HepG2 (cell line): Measurements from ENCODE around the gene VWA3B. TPM values are rescaled to one million over a fixed set of nuclear protein-coding genes. Genes with fewer than 3 reads are reported as not detected.

Experiments
- ATAC-seq: fragments of 200-7000 bp; cut with Tn5 transposase; 3 replicates; pipeline ENCODE4 v1.9.1; 2020; ENCODE audit warnings: mild to moderate bottlenecking, moderate library complexity
- BruUV-seq: library from RNA; stranded (reverse); fragments of 400-500 nt; replicated peaks from 2 replicates; lab custom pipeline; 2021; lab: Mats Ljungman, UMichigan
- CTCF ChIA-PET: fragments of 300-600 bp; formaldehyde crosslinking; extraction: SDS; loops from one replicate; lab custom pipeline; 2021; ENCODE audit warnings: low total read pairs, inconsistent platforms, low intra/inter-chr PET ratio; lab: Yijun Ruan, JAX
- POLR2A ChIA-PET: fragments of 350-600 bp; sonication (Branson Sonifier 250); formaldehyde crosslinking; loops from one replicate; lab custom pipeline; 2020; ENCODE audit warnings: antibody characterized with exemption, inconsistent platforms; lab: Yijun Ruan, JAX
- DNase-seq: peaks from one replicate; pipeline ENCODE4 v3.0.0-alpha.2; 2015; ENCODE audit warnings: low spot score
- FAIRE-seq: peaks from 3 replicates; lab custom pipeline; 2011; peaks lifted over from hg19 to GRCh38; lab: Jason Lieb, UNC
- H2AFZ ChIP-seq: one replicate; pipeline ENCODE4 v1.6.1; 2011; ENCODE audit warnings: low read length, inconsistent platforms
- H3K27ac ChIP-seq: fragments of 300-600 bp; 3 replicates; pipeline ENCODE4 v1.8.0; 2011; ENCODE audit warnings: mixed run types, mild to moderate bottlenecking, mixed read lengths, low read length, inconsistent platforms; ENCODE audit not compliant: insufficient read depth; ENCODE audit errors: extremely low read length
- H3K27me3 ChIP-seq, 2 experiments: fragments of 200-600 bp in 1 of 2; 2 replicates in 1 of 2; 3 replicates in 1 of 2; pipeline versions ENCODE4 v1.6.0 to v1.8.0; 2011; ENCODE audit warnings: low read length in 2 of 2, mild to moderate bottlenecking in 2 of 2, moderate library complexity in 2 of 2, inconsistent platforms in 1 of 2; ENCODE audit not compliant: insufficient read depth in 2 of 2, control insufficient read depth in 1 of 2
- H3K36me3 ChIP-seq, 2 experiments: fragments of 200-600 bp in 1 of 2; replicated peaks in 1 of 2; 2 replicates in 1 of 2; 3 replicates in 1 of 2; pipeline versions ENCODE4 v1.5.1 to v1.8.0; 2011; ENCODE audit warnings: low read length in 2 of 2, inconsistent platforms in 1 of 2; ENCODE audit not compliant: insufficient read depth in 2 of 2, control insufficient read depth in 1 of 2
- H3K4me1 ChIP-seq: 2 replicates; pipeline ENCODE4 v1.5.1; 2012; ENCODE audit warnings: low read length, inconsistent platforms; ENCODE audit not compliant: insufficient read depth
- H3K4me2 ChIP-seq: 2 replicates; pipeline ENCODE4 v1.6.0; 2011; ENCODE audit warnings: low read depth, low read length, inconsistent platforms
- H3K4me3 ChIP-seq, 3 experiments: fragments of 200-600 bp in 1 of 3; sonication (generic), shearing (Covaris generic) in 1 of 3; replicated peaks in 1 of 3; 2 replicates each; pipeline ENCODE4 v1.5.1; 2011 to 2016; ENCODE audit warnings: low read length in 3 of 3, inconsistent platforms in 2 of 3, low read depth in 2 of 3, mild to moderate bottlenecking in 2 of 3, control low read depth in 1 of 3, mixed read lengths in 1 of 3; ENCODE audit not compliant: insufficient read depth in 1 of 3
- H3K79me2 ChIP-seq: one replicate; pipeline ENCODE4 v1.6.1; 2011; ENCODE audit warnings: low read length, inconsistent platforms; ENCODE audit not compliant: insufficient read depth
- H3K9ac ChIP-seq: 2 replicates; pipeline ENCODE4 v1.6.0; 2011; ENCODE audit warnings: mild to moderate bottlenecking, low read depth, low read length, inconsistent platforms; ENCODE audit not compliant: insufficient read depth
- H3K9me3 ChIP-seq: 2 replicates; pipeline ENCODE4 v1.5.1; 2012; ENCODE audit warnings: mild to moderate bottlenecking, low read length
- H4K20me1 ChIP-seq: 2 replicates; pipeline ENCODE4 v1.6.0; 2011; ENCODE audit warnings: inconsistent platforms, mild to moderate bottlenecking, low read length, moderate library complexity; ENCODE audit not compliant: insufficient read depth
- DMTF1 ChIP-seq: sonication (generic); formaldehyde crosslinking; IDR thresholded peaks from 2 replicates; pipeline ENCODE4 v1.4.0; 2020; ENCODE audit warnings: mild to moderate bottlenecking, missing genetic modification reagents
- NR2C2 ChIP-seq: sonication (generic); formaldehyde crosslinking; IDR thresholded peaks from 2 replicates; pipeline ENCODE4 v1.4.0; 2020; ENCODE audit warnings: missing genetic modification reagents, mild to moderate bottlenecking, moderate library complexity, borderline replicate concordance
- ONECUT2 ChIP-seq: sonication (generic); formaldehyde crosslinking; IDR thresholded peaks from 2 replicates; pipeline ENCODE4 v1.4.0; 2020; ENCODE audit warnings: missing genetic modification reagents
- PITX1 ChIP-seq: sonication (generic); formaldehyde crosslinking; IDR thresholded peaks from 2 replicates; pipeline ENCODE4 v1.5.1; 2020; ENCODE audit warnings: mild to moderate bottlenecking, missing genetic modification reagents
- SIN3A ChIP-seq: IDR thresholded peaks from 2 replicates; pipeline ENCODE4 v1.6.1; 2011; ENCODE audit warnings: low read depth, mild to moderate bottlenecking, control low read depth, low read length, borderline replicate concordance
- WIZ ChIP-seq: sonication (generic); formaldehyde crosslinking; IDR thresholded peaks from 2 replicates; pipeline ENCODE4 v1.5.1; 2020; ENCODE audit warnings: mild to moderate bottlenecking, missing genetic modification reagents
- ZKSCAN8 ChIP-seq: IDR thresholded peaks from 2 replicates; pipeline ENCODE4 v1.6.1; 2016; ENCODE audit warnings: borderline replicate concordance, missing genetic modification reagents, missing compliant biosample characterization
- ZNF143 ChIP-seq: sonication (generic); formaldehyde crosslinking; IDR thresholded peaks from 2 replicates; pipeline ENCODE4 v1.4.0; 2020; ENCODE audit warnings: missing genetic modification reagents
- ZNF3 ChIP-seq: IDR thresholded peaks from 2 replicates; pipeline ENCODE4 v1.7.0; 2017; ENCODE audit warnings: inconsistent platforms
- ZNF460 ChIP-seq: sonication (generic); formaldehyde crosslinking; IDR thresholded peaks from 2 replicates; pipeline ENCODE4 v1.5.1; 2020; ENCODE audit warnings: missing genetic modification reagents, mild to moderate bottlenecking, borderline replicate concordance
- ZNF674 ChIP-seq: sonication (generic); formaldehyde crosslinking; IDR thresholded peaks from 2 replicates; pipeline ENCODE4 v1.5.0; 2020; ENCODE audit warnings: low read depth, mild to moderate bottlenecking, missing genetic modification reagents
- ZNF703 ChIP-seq: sonication (generic); formaldehyde crosslinking; IDR thresholded peaks from 2 replicates; pipeline ENCODE4 v1.5.1; 2020; ENCODE audit warnings: missing genetic modification reagents, mild to moderate bottlenecking, moderate library complexity, borderline replicate concordance
- WGBS: methylation state at CpG from one replicate; pipeline ENCODE4 v1.1.6; 2017; ENCODE audit warnings: low lambda C conversion rate; 5-methylcytosine and 5-hydroxymethylcytosine counted together
- in situ Hi-C: cut with HindIII; loops from 2 replicates; pipeline ENCODE4 v1.10.0; 2017; ENCODE audit warnings: low pct_unique_long_range_greater_than_20kb; ENCODE audit not compliant: extremely low pct_ligation_motif_present
- intact Hi-C: fragments of 100-400 bp; cut with micrococcal nuclease; formaldehyde crosslinking; loops from one replicate; pipeline ENCODE4 v1.10.0; 2022; ENCODE audit not compliant: unreplicated experiment
- polyA plus RNA-seq, 8 experiments: library from polyadenylated mRNA; depleted of rRNA in 3 of 8; stranded (reverse) in 7 of 8; unstranded in 1 of 8; fragments of >200 nt; fragmentation: Illumina TruSeq in 4 of 8; extraction: Trizol in 4 of 8; gene quantifications; 2 replicates each; pipeline versions ENCODE4 v1.2.1 to v1.2.3, GENCODE V29; 2011 to 2016; ENCODE audit warnings: low read depth in 4 of 8, missing spikeins in 1 of 8, mixed read lengths in 1 of 8; ENCODE audit not compliant: insufficient read depth in 1 of 8
- total RNA-seq, 5 experiments: library from RNA; depleted of rRNA; stranded (reverse); fragments of >200 nt; fragmentation: Illumina TruSeq; extraction: Trizol; gene quantifications; 2 replicates each; pipeline ENCODE4 v1.2.3, GENCODE V29; 2016; ENCODE audit warnings: low read depth in 1 of 5
- TF ChIP-seq, protein P1 (sequence below): IDR thresholded peaks from 2 replicates; pipeline ENCODE4 v1.6.1; 2016; ENCODE audit warnings: missing genetic modification reagents, missing compliant biosample characterization
- TF ChIP-seq, protein P2 (sequence below): sonication (generic); formaldehyde crosslinking; IDR thresholded peaks from 2 replicates; pipeline ENCODE4 v1.4.0; 2020; ENCODE audit warnings: mild to moderate bottlenecking, low read depth, missing genetic modification reagents

VWA3B gene
- total and polyA plus RNA-seq, 2 of the 13 experiments (the other 11 are each of a cell fraction or from before 2014, with no cell fraction given): not detected

DNA sequence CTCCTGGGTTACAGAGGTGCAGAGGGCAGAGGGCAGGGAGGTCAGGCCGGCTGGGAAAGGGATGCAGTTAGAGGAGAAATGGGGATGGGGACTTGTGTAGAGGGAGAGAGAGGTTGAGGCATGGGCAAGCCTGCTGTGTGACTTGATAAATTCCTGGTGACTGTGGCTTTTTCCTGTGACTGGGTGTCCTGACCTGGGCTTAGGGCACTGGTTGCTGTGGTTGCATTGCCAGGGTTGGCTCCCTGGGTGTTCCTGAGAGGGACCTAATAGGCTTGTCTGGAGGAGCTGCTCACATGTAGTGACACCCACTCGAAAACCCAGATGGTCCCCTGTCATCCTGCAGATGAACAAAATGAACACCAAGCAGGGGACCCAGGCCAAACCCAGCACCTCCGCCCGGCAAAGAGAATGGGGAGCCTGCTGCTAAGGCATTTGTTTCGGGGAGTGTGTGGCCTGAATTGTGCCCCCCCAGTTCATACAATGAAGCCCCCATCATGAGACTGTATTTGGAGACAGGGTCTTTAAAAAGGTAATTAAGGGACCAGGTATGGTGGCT lies 78.6 kb downstream of the VWA3B start:
- intact Hi-C loops: no loop called here
- Histone ChIP-seq H3K27ac (no peak overlapping the region), H3K79me2 (no peaks in the 10 kb centered on the region), H2AFZ (no peak overlapping the region), H3K36me3 (no peaks in the 10 kb centered on the region), H3K9me3 (no peaks in the 10 kb centered on the region), H3K9ac (no peak overlapping the region), H3K4me3 (no peak overlapping the region), H3K4me2 (no peak overlapping the region), H3K4me1 (no peaks in the 10 kb centered on the region), H3K27me3 (peaks cover 3 to 28% of the 10 kb centered on the region in 2 experiments; a peak in 4 of 5 replicates), H4K20me1 (no peaks in the 10 kb centered on the region)
- no peak for DNase-seq
- CTCF ChIA-PET: no interaction called here
- POLR2A ChIA-PET: no interaction called here
- ATAC-seq: no peak
- no peak for FAIRE-seq
- BruUV-seq: no TSS peak
- in situ Hi-C loops: no loop called here
- 59% methylated on average over 4 of the region's 5 CpGs for WGBS
- no peak for TF ChIP-seq ZNF674
- TF ChIP-seq ZKSCAN8: no peak
- TF ChIP-seq PITX1 (CRISPR knock-in tag): no peak
- no peak for TF ChIP-seq ZNF703 (CRISPR knock-in tag)
- no peak for TF ChIP-seq ZNF3
- no peak for TF ChIP-seq ZNF143 (CRISPR knock-in tag)
- no peak for TF ChIP-seq DMTF1
- TF ChIP-seq, protein P1, sequence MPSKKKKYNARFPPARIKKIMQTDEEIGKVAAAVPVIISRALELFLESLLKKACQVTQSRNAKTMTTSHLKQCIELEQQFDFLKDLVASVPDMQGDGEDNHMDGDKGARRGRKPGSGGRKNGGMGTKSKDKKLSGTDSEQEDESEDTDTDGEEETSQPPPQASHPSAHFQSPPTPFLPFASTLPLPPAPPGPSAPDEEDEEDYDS (CRISPR knock-in tag): no peak
- TF ChIP-seq ZNF460: no peak
- no peak for TF ChIP-seq SIN3A
- no peak for TF ChIP-seq ONECUT2 (CRISPR knock-in tag)
- no peak for TF ChIP-seq NR2C2 (CRISPR knock-in tag)
- no peak for TF ChIP-seq WIZ (CRISPR knock-in tag)
- TF ChIP-seq, protein P2, sequence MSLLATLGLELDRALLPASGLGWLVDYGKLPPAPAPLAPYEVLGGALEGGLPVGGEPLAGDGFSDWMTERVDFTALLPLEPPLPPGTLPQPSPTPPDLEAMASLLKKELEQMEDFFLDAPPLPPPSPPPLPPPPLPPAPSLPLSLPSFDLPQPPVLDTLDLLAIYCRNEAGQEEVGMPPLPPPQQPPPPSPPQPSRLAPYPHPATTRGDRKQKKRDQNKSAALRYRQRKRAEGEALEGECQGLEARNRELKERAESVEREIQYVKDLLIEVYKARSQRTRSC: no peak
